K562 treated with DMSO at 1 percent for 24 hours (cell line): ENCODE results near the gene MCF2. TPM values are rescaled to one million over a fixed set of nuclear protein-coding genes. Genes with fewer than 3 reads are reported as not detected.

Source experiments
- total RNA-seq: library from RNA; unstranded; fragments of 300-600 nt; gene quantifications from 2 replicates; pipeline ENCODE4 v1.2.3, GENCODE V29; 2022; ENCODE audit warnings: low read depth; ENCODE audit not compliant: insufficient read depth

The MCF2 gene
- not detected in 2 replicates for total RNA-seq

GRCh38 chrX:139708067-139708466 lies at the start of gene MCF2:
Gene MCF2, minus strand, starts transcription at chrX:139708167. Its CDS starts 56,423 bp downstream, at chrX:139651744.

Other genes starting within 250 kb of the MCF2 start
- gene F9, start 177.4 kb downstream of the MCF2 start, total RNA-seq = not detected in 2 replicates
- 9.8 and 9.9 TPM in 2 replicates for gene ATP11C, start 224.9 kb upstream of the MCF2 start, total RNA-seq